OCI-LY1 (cell line): ENCODE results near the gene IFI27L1.

ENCODE experiments used
- EZH2 ChIP-seq: fragments of 200-600 bp; sonication (generic), shearing (Covaris generic); IDR thresholded peaks from 2 replicates; pipeline ENCODE4 v1.8.0; 2017; ENCODE audit warnings: borderline replicate concordance, mixed run types, mild to moderate bottlenecking, antibody characterized with exemption, low read length, moderate library complexity, mixed read lengths
- TF ChIP-seq, protein P1 (sequence below): fragments of 200-600 bp; sonication (generic), shearing (Covaris generic); IDR thresholded peaks from 2 replicates; pipeline ENCODE4 v1.5.1; 2017; ENCODE audit warnings: mild to moderate bottlenecking, antibody characterized with exemption, low read length, moderate library complexity, mixed read lengths

- TF ChIP-seq, protein P1, sequence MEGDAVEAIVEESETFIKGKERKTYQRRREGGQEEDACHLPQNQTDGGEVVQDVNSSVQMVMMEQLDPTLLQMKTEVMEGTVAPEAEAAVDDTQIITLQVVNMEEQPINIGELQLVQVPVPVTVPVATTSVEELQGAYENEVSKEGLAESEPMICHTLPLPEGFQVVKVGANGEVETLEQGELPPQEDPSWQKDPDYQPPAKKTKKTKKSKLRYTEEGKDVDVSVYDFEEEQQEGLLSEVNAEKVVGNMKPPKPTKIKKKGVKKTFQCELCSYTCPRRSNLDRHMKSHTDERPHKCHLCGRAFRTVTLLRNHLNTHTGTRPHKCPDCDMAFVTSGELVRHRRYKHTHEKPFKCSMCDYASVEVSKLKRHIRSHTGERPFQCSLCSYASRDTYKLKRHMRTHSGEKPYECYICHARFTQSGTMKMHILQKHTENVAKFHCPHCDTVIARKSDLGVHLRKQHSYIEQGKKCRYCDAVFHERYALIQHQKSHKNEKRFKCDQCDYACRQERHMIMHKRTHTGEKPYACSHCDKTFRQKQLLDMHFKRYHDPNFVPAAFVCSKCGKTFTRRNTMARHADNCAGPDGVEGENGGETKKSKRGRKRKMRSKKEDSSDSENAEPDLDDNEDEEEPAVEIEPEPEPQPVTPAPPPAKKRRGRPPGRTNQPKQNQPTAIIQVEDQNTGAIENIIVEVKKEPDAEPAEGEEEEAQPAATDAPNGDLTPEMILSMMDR, result no peak
- TF ChIP-seq EZH2, result no peak
These were observed 63.7 kb downstream of the IFI27L1 start for GRCh38 chr14:94144765-94145164.
